Measurements from ENCODE around the gene IGSF5.

The IGSF5 gene

GRCh38 chr21:39804240-39804639 lies 59.3 kb downstream of the IGSF5 start:
- no peak for DNase-seq
- Histone ChIP-seq H2AK5ac (ENCODE audit: low read length) (no peak overlapping the region), H2BK15ac (replicated peaks; ENCODE audit: low read depth) (no peak overlapping the region), H3K27me3 (ENCODE audit: insufficient read depth, low read length, poor library complexity) (no peaks in the 10 kb centered on the region), H4K8ac (ENCODE audit: low read depth, low read length) (no peak overlapping the region), H3K56ac (ENCODE audit: low read length) (no peak overlapping the region), H3K4me2 (ENCODE audit: low read length) (no peak overlapping the region), H2BK5ac (ENCODE audit: low read length) (no peak overlapping the region), H3K23ac (ENCODE audit: low read length) (no peak overlapping the region), H3K27ac (ENCODE audit: low read depth, low read length) (no peak overlapping the region), H3K4ac (ENCODE audit: low read depth, low read length) (no peak overlapping the region), H3K9ac (ENCODE audit: low read length) (no peak overlapping the region), H3K79me1 (ENCODE audit: low read length) (no peaks in the 10 kb centered on the region), H3K4me1 (ENCODE audit: control insufficient read depth, low read depth, low read length) (no peaks in the 10 kb centered on the region), H3K4me3 (ENCODE audit: low read length) (no peak overlapping the region), H3K79me2 (ENCODE audit: control insufficient read depth, insufficient read depth, low read length) (no peaks in the 10 kb centered on the region), H2BK120ac (ENCODE audit: low read depth, low read length) (no peak overlapping the region), H4K5ac (ENCODE audit: low read length) (no peak overlapping the region), H3K18ac (ENCODE audit: low read length) (no peak overlapping the region), H3K36me3 (ENCODE audit: control insufficient read depth, insufficient read depth, low read length) (no peaks in the 10 kb centered on the region)
- no CpG with 5 or more reads among the region's 3 CpGs for WGBS (ENCODE audit: extremely low coverage, insufficient coverage, low lambda C conversion rate)

- Histone ChIP-seq H3K4me3 (ENCODE audit: low read length) (no peak overlapping the region), H3K79me2 (ENCODE audit: control insufficient read depth, insufficient read depth, low read length) (no peaks in the 10 kb centered on the region), H3K23ac (ENCODE audit: low read length) (no peak overlapping the region), H3K9ac (ENCODE audit: low read length) (no peak overlapping the region), H3K56ac (ENCODE audit: low read length) (no peak overlapping the region), H2BK5ac (ENCODE audit: low read length) (no peak overlapping the region), H3K4ac (ENCODE audit: low read depth, low read length) (no peak overlapping the region), H3K79me1 (ENCODE audit: low read length) (no peaks in the 10 kb centered on the region), H4K5ac (ENCODE audit: low read length) (no peak overlapping the region), H2BK120ac (ENCODE audit: low read depth, low read length) (no peak overlapping the region), H3K4me1 (ENCODE audit: control insufficient read depth, low read depth, low read length) (no peaks in the 10 kb centered on the region), H2AK5ac (ENCODE audit: low read length) (no peak overlapping the region), H2BK15ac (replicated peaks; ENCODE audit: low read depth) (no peak overlapping the region), H3K27me3 (ENCODE audit: insufficient read depth, low read length, poor library complexity) (no peaks in the 10 kb centered on the region), H3K18ac (ENCODE audit: low read length) (no peak overlapping the region), H3K27ac (ENCODE audit: low read depth, low read length) (no peak overlapping the region), H3K4me2 (ENCODE audit: low read length) (no peak overlapping the region), H4K8ac (ENCODE audit: low read depth, low read length) (no peak overlapping the region), H3K36me3 (ENCODE audit: control insufficient read depth, insufficient read depth, low read length) (no peaks in the 10 kb centered on the region)
- no peak for DNase-seq
- WGBS (ENCODE audit: extremely low coverage, insufficient coverage, low lambda C conversion rate), result no CpG with 5 or more reads among the region's 1 CpG
Observed at GRCh38 chr21:39805983-39806382, 61.0 kb downstream of the IGSF5 start.

- no peaks in the 10 kb centered on the region for H3K4me1 ChIP-seq (ENCODE audit: control insufficient read depth, low read depth, low read length)
- H3K18ac ChIP-seq (ENCODE audit: low read length), result no peak overlapping the region
- H2BK5ac ChIP-seq (ENCODE audit: low read length), result no peak overlapping the region
- no peak overlapping the region for H3K4me2 ChIP-seq (ENCODE audit: low read length)
- H2AK5ac ChIP-seq (ENCODE audit: low read length), result no peak overlapping the region
- no peaks in the 10 kb centered on the region for H3K36me3 ChIP-seq (ENCODE audit: control insufficient read depth, insufficient read depth, low read length)
- no peak overlapping the region for H3K23ac ChIP-seq (ENCODE audit: low read length)
- no peak overlapping the region for H4K5ac ChIP-seq (ENCODE audit: low read length)
- no peak overlapping the region for H3K4ac ChIP-seq (ENCODE audit: low read depth, low read length)
- no peak overlapping the region for H3K4me3 ChIP-seq (ENCODE audit: low read length)
- H3K27me3 ChIP-seq (ENCODE audit: insufficient read depth, low read length, poor library complexity), result no peaks in the 10 kb centered on the region
- no peaks in the 10 kb centered on the region for H3K79me1 ChIP-seq (ENCODE audit: low read length)
- whole genome bisulfite sequencing (ENCODE audit: extremely low coverage, insufficient coverage, low lambda C conversion rate), result no CpG with 5 or more reads among the region's 3 CpGs
- H2BK15ac ChIP-seq (replicated peaks; ENCODE audit: low read depth), result no peak overlapping the region
- no peak overlapping the region for H2BK120ac ChIP-seq (ENCODE audit: low read depth, low read length)
- H3K27ac ChIP-seq (ENCODE audit: low read depth, low read length), result no peak overlapping the region
- no peak for DNase-seq
- no peak overlapping the region for H4K8ac ChIP-seq (ENCODE audit: low read depth, low read length)
- no peak overlapping the region for H3K9ac ChIP-seq (ENCODE audit: low read length)
- H3K79me2 ChIP-seq (ENCODE audit: control insufficient read depth, insufficient read depth, low read length), result no peaks in the 10 kb centered on the region
- H3K56ac ChIP-seq (ENCODE audit: low read length), result no peak overlapping the region
Observed at GRCh38 chr21:39807738-39808137, 62.8 kb downstream of the IGSF5 start.

GRCh38 chr21:39809936-39810335 lies 65.0 kb downstream of the IGSF5 start:
- H3K4me3 ChIP-seq (ENCODE audit: low read length), result no peak overlapping the region

GRCh38 chr21:39812983-39813382 lies 68.0 kb downstream of the IGSF5 start:
- no CpG with 5 or more reads among the region's 1 CpG for WGBS (ENCODE audit: extremely low coverage, insufficient coverage, low lambda C conversion rate)
- Histone ChIP-seq H3K56ac (ENCODE audit: low read length) (no peak overlapping the region), H3K27me3 (ENCODE audit: insufficient read depth, low read length, poor library complexity) (no peaks in the 10 kb centered on the region)

More at GRCh38 chr21:39809936-39810335, 65.0 kb downstream of the IGSF5 start:
- Histone ChIP-seq H3K4me2 (ENCODE audit: low read length) (no peak overlapping the region), H3K79me2 (ENCODE audit: control insufficient read depth, insufficient read depth, low read length) (no peaks in the 10 kb centered on the region), H4K5ac (ENCODE audit: low read length) (no peak overlapping the region), H3K18ac (ENCODE audit: low read length) (no peak overlapping the region), H3K27ac (ENCODE audit: low read depth, low read length) (no peak overlapping the region), H3K27me3 (ENCODE audit: insufficient read depth, low read length, poor library complexity) (no peaks in the 10 kb centered on the region), H2BK5ac (ENCODE audit: low read length) (no peak overlapping the region), H3K23ac (ENCODE audit: low read length) (no peak overlapping the region), H2AK5ac (ENCODE audit: low read length) (no peak overlapping the region), H3K9ac (ENCODE audit: low read length) (no peak overlapping the region), H2BK15ac (replicated peaks; ENCODE audit: low read depth) (no peak overlapping the region), H3K56ac (ENCODE audit: low read length) (no peak overlapping the region), H2BK120ac (ENCODE audit: low read depth, low read length) (no peak overlapping the region), H3K79me1 (ENCODE audit: low read length) (no peaks in the 10 kb centered on the region), H3K4me1 (ENCODE audit: control insufficient read depth, low read depth, low read length) (no peaks in the 10 kb centered on the region), H3K4ac (ENCODE audit: low read depth, low read length) (no peak overlapping the region), H3K36me3 (ENCODE audit: control insufficient read depth, insufficient read depth, low read length) (no peaks in the 10 kb centered on the region), H4K8ac (ENCODE audit: low read depth, low read length) (no peak overlapping the region)
- WGBS (ENCODE audit: extremely low coverage, insufficient coverage, low lambda C conversion rate), result no CpG with 5 or more reads among the region's 5 CpGs
- no peak for DNase-seq

DNA sequence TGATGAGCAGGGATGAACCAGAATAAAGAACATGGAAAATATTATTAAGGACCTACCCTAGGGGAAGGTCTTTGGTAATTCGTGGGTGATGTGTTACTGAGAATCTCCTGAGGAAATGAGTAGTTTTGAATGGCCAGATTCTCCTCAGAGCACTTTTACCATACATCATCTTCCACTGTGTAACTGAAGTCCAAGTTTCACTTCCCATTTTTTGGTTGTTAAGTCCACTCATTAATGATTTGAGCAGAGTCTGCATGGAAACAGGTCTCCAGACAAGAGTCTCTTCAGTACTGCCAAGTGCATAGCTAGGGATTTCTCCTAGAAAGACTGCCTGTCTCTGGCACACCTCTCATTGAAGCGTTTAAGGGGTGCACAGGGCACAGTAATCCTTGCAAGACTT lies 73.6 kb downstream of the IGSF5 start:
- no peak overlapping the region for H2AK5ac ChIP-seq (ENCODE audit: low read length)
- H2BK120ac ChIP-seq (ENCODE audit: low read depth, low read length), result no peak overlapping the region
- no peaks in the 10 kb centered on the region for H3K27me3 ChIP-seq (ENCODE audit: insufficient read depth, low read length, poor library complexity)
- no peak overlapping the region for H3K56ac ChIP-seq (ENCODE audit: low read length)
- no peak overlapping the region for H4K8ac ChIP-seq (ENCODE audit: low read depth, low read length)
- H3K4me3 ChIP-seq (ENCODE audit: low read length), result no peak overlapping the region
- no peak overlapping the region for H3K23ac ChIP-seq (ENCODE audit: low read length)
- H3K18ac ChIP-seq (ENCODE audit: low read length), result no peak overlapping the region
- H3K9ac ChIP-seq (ENCODE audit: low read length), result no peak overlapping the region
- H3K79me1 ChIP-seq (ENCODE audit: low read length), result no peaks in the 10 kb centered on the region
- no peak overlapping the region for H3K4me2 ChIP-seq (ENCODE audit: low read length)
- no peak overlapping the region for H3K27ac ChIP-seq (ENCODE audit: low read depth, low read length)
- no peaks in the 10 kb centered on the region for H3K79me2 ChIP-seq (ENCODE audit: control insufficient read depth, insufficient read depth, low read length)
- WGBS (ENCODE audit: extremely low coverage, insufficient coverage, low lambda C conversion rate), result no CpG with 5 or more reads among the region's 2 CpGs
- no peak overlapping the region for H4K5ac ChIP-seq (ENCODE audit: low read length)
- DNase-seq, result no peak
- no peak overlapping the region for H2BK5ac ChIP-seq (ENCODE audit: low read length)
- no peaks in the 10 kb centered on the region for H3K4me1 ChIP-seq (ENCODE audit: control insufficient read depth, low read depth, low read length)
- no peak overlapping the region for H2BK15ac ChIP-seq (replicated peaks; ENCODE audit: low read depth)
- H3K36me3 ChIP-seq (ENCODE audit: control insufficient read depth, insufficient read depth, low read length), result no peaks in the 10 kb centered on the region
- H3K4ac ChIP-seq (ENCODE audit: low read depth, low read length), result no peak overlapping the region

More at GRCh38 chr21:39812983-39813382, 68.0 kb downstream of the IGSF5 start:
- H2BK5ac ChIP-seq (ENCODE audit: low read length), result no peak overlapping the region
- H3K4me2 ChIP-seq (ENCODE audit: low read length), result no peak overlapping the region
- H3K23ac ChIP-seq (ENCODE audit: low read length), result no peak overlapping the region
- H3K9ac ChIP-seq (ENCODE audit: low read length), result no peak overlapping the region
- H3K79me2 ChIP-seq (ENCODE audit: control insufficient read depth, insufficient read depth, low read length), result no peaks in the 10 kb centered on the region
- no peak overlapping the region for H2AK5ac ChIP-seq (ENCODE audit: low read length)
- no peak overlapping the region for H3K27ac ChIP-seq (ENCODE audit: low read depth, low read length)
- H3K4me3 ChIP-seq (ENCODE audit: low read length), result no peak overlapping the region
- no peaks in the 10 kb centered on the region for H3K36me3 ChIP-seq (ENCODE audit: control insufficient read depth, insufficient read depth, low read length)
- no peak for DNase-seq
- H3K79me1 ChIP-seq (ENCODE audit: low read length), result no peaks in the 10 kb centered on the region
- no peak overlapping the region for H2BK120ac ChIP-seq (ENCODE audit: low read depth, low read length)
- H4K8ac ChIP-seq (ENCODE audit: low read depth, low read length), result no peak overlapping the region
- H3K4ac ChIP-seq (ENCODE audit: low read depth, low read length), result no peak overlapping the region
- no peak overlapping the region for H4K5ac ChIP-seq (ENCODE audit: low read length)
- H3K18ac ChIP-seq (ENCODE audit: low read length), result no peak overlapping the region
- H2BK15ac ChIP-seq (replicated peaks; ENCODE audit: low read depth), result no peak overlapping the region
- no peaks in the 10 kb centered on the region for H3K4me1 ChIP-seq (ENCODE audit: control insufficient read depth, low read depth, low read length)

Measured in mesendoderm (in vitro differentiated cells).